Testis (tissue), 2 donors: ENCODE data around the gene CD24.

Experiments
- CTCF ChIP-seq, 3 experiments: fragments of 450-650 bp in 2 of 3; fragments of 200-600 bp in 1 of 3; sonication (generic) in 1 of 3; IDR thresholded peaks; one replicate each; pipeline ENCODE4 v1.5.1; 2016 to 2019; ENCODE audit warnings: antibody characterized with exemption in 3 of 3, mild to moderate bottlenecking in 2 of 3, moderate library complexity in 1 of 3
- POLR2A ChIP-seq: fragments of 450-650 bp; IDR thresholded peaks from one replicate; pipeline ENCODE4 v1.6.1; 2017; ENCODE audit warnings: antibody characterized with exemption, mild to moderate bottlenecking, moderate library complexity

GRCh38 chr6:106964954-106965353, 9.6 kb downstream of the CD24 start:
- TF ChIP-seq CTCF (IDR thresholded peaks at IDR 0.05) (no peak), POLR2A (no peak)
